Measurements from ENCODE around the gene CCDC80.

Gene CCDC80, protein sequence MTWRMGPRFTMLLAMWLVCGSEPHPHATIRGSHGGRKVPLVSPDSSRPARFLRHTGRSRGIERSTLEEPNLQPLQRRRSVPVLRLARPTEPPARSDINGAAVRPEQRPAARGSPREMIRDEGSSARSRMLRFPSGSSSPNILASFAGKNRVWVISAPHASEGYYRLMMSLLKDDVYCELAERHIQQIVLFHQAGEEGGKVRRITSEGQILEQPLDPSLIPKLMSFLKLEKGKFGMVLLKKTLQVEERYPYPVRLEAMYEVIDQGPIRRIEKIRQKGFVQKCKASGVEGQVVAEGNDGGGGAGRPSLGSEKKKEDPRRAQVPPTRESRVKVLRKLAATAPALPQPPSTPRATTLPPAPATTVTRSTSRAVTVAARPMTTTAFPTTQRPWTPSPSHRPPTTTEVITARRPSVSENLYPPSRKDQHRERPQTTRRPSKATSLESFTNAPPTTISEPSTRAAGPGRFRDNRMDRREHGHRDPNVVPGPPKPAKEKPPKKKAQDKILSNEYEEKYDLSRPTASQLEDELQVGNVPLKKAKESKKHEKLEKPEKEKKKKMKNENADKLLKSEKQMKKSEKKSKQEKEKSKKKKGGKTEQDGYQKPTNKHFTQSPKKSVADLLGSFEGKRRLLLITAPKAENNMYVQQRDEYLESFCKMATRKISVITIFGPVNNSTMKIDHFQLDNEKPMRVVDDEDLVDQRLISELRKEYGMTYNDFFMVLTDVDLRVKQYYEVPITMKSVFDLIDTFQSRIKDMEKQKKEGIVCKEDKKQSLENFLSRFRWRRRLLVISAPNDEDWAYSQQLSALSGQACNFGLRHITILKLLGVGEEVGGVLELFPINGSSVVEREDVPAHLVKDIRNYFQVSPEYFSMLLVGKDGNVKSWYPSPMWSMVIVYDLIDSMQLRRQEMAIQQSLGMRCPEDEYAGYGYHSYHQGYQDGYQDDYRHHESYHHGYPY

DNA sequence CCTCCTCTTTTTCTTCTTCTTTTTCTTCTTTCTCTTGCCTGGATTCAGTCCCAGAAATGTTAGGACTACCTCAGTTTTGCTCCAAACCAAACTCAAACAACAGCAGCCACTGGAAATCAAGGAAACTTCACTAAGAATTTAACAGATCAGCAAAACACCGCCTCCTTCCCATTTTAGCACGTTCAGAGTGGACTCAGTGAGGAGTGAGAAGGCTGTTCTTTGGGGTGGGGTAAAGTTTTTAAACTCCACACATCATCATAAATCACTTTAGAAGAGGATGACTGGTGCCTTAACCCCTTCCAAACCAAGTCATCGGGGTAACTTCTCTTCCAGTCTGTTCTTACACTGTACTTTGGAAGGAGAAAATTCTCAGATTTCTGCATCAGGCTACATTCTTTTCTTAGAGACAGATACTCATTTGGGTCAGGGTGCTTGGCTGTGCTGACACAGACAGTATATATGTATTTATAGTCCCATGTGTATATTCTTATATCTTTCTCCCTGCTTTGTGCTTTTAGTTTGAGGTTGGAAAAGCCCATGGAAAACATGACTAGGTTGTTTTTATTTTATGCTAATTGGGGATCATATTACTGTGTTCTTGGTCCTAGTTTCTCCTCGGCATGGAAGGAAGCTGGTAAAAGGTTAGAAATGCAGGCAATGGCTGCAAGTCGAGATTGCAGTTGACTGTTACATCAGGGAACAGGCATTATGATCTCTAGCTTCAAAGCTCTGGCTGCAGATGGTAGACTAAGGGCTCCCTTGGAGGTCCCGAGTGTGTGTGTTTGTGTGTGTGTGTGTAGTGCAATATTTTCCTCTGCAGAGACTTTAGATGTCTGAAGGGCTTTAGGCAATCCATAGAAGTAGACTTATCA is at the start of gene CCDC80:
Gene CCDC80, minus strand, starts transcription at position 214 of the 872 bp plus-strand sequence. CDS start 1,238 bp downstream, outside the sequence.
- peak; percentile 95 for DNase-seq

DNA sequence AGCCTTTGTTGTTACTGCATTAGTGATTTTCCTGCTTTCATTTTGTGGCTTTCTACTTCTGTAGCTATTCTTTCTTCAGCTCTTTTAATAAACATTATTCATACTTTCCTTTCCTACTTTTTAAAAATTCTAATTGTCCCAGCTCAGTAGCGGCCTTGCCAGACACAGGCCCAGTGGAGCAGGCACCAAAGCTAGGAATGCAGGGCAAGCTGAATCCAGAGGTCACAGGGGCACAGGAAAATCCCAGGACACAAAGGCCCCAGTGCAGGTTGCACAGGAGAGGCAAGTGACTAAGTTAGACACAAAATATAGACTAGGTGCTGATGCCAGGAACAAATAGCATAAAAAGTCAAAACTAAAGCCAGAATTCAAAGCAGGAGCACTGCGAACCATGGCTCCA is 49.0 kb upstream of the CCDC80 start:
- DNase-seq: no peak

DNA sequence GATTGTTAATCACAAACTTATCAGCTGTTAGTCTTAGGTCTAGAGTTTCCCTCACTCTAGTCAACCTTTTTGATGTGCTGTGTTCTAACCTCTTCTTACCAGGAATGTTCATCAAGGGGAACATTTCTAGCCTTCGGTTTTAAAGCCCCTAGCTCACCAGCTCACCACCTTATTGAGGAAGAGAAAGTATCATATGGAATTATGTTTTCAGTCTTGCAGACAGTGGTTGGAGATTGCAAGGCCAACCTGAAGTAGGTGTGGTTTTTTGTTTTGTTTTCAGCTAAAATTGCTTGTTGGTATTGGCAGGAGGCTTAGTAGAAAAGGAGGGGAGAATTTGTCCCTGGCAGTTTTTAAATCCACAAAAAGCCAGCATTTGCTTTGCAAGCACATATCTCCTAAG is 48.4 kb upstream of the CCDC80 start:
- no peak for DNase-seq

DNA sequence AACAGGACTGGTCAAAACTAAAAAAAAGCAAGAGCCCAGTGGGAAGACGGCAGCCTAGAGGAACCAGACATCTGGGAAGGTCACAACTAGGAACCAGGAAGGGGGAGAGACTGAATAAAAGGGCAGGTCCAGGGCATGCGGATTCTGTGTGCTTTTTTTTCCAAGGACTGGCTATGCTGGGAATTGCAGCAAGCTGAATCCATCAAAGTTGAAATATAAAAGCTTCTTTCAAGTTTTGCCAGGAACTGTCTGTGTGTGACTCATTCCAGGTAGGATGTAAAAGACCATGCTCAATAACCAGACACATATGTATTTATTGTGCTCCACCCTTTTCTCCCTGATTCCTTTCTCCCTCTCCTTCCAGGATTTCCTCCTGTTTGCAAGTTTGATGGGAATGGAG is 47.9 kb upstream of the CCDC80 start:
- DNase-seq: peak; percentile 41

DNA sequence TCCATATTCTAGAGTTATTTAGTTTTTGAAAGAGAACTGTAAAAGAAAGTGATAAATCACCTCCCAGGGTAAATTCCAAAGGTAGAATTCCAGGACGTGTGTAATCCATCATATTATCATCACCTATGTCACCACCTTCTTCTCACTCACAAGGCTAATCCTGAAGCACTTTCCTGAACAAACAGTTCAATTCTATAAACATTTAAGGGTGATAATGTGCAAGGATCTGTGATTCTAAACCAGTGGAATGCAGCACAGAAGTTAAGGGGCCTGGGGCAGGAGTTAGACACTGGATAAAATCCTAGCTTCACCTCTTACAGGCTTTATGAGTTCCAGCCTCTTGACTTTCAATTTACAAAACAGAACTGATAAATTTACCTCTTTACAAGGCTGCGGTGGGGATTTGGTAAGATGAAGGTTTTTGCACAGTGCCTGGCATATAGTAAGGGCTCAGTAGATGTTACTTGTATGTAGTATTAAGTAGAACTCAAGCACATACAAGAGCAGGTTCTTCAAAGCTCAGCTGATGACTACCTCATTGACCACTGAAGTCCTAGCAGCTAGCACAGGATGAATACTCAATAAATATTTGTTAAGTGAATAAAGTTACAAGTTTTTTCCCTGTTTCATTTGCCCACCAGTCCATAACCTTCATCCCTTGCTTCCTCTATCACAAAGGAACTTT is 47.3 kb upstream of the CCDC80 start:
- peak; percentile 90 for DNase-seq

DNA sequence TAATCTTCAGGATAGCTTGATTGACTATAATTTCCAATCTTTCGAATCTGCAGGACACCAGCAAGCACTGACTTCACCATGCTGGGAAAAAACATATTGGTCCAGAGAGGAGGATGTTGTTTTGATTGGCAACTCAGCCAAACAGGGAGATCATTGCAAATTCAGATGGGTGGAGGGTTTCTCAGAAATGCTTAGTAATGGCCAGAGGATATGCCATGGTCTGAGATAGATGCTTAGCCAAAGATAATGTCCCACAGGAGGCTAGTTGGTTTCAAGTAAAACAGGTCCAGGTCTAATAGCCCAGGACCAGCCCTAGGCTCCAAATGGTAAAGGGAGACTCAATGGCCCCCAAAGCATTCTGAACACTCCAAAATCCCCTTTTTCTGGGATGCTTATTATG is 46.7 kb upstream of the CCDC80 start:
- peak; percentile 55 for DNase-seq

DNA sequence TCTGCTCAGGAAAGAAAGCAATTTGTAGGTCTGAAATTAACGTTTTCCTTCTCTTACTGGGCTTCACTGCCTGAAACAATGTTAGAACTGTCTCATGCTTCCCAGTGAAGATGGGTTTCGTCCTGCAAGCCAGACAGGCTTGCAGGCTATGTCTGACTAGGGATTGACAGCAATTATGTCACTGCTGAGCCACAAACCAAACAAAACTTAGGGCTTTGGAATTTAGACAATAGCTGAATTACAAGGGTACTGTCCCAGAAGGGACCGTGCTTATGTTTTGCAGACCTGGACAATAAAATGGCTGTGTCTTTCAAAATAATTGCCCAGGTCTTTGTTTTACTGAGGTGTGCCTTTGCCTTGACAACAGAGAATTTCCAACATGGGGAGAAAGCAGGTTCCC is 46.3 kb upstream of the CCDC80 start:
- no peak for DNase-seq

DNA sequence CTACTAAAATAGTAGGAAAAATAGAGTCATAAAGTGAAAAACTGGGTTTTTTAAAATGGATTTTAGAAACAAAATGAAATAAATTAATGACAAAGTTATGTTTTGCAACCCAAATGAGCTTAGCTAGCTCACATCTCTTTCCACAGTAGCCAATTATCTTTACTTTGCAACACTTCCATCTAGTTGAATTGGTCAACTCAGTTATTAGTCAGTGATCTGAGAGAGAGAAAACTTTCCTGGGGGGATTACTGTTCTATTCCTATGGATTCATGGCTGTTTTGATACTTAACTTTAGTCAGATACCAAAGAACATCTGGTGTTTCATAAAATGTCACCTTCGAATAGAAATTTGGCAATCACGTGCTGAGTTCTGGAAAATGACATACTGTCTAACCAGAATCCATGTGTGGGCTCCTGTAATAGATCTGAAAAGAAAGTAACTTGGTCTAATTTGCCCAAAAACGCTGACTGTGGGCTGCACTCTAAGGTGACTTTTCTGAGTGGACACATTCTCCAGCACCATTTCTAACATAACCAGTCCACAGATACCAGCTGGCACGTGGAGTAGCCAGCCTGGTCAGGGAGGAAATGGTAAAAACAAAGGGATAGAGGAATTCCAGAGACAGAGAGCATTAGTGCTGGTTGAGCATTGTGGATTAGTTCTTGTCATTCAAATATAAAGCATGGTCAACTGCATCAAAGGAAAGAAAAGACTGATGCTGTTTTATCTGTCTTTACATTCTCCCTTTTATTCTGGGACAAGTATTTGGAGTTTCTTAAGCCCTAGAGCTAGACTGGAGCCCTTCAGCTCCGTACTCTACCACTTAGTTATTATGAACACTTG is 45.2 kb upstream of the CCDC80 start:
- peak; percentile 54 for DNase-seq

DNA sequence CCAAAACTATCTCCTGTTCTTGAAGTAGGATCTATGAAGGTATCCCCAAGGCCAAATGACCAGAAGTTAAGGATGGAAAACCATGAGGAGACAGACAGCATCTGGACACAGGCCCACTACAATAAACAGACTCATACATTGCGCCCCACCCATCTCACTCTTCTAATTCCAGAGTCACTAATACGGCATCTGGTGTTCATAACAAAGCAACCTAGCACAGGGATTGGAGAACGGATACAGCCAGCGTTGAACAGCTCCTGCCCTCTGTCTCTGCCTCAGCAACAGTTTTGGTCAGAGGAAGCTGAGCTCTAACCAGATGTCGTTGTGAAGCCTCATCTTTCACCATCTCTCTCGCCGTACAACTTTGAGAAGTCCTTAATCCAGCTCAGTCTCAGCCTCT is 44.5 kb upstream of the CCDC80 start:
- peak; percentile 95 for DNase-seq

DNA sequence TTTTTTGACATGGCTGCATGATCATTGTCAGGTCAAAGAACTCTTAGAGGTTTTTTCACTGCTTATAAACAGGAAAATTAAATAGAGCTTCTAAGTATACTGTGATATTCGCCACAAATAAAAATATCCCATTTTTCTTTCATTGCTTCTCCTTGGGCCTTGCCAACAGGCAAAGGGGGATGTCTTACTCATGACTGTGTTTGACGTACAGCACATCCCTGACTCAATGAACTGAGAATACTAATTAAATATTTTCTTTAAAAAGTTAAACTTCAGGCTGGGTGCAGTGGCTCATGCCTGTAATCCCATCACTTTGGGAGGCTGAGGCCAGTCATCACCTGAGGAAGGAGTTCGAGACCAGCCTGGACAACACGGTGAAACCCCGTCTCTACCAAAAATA is 41.4 kb upstream of the CCDC80 start:
- peak; percentile 63 for DNase-seq

DNA sequence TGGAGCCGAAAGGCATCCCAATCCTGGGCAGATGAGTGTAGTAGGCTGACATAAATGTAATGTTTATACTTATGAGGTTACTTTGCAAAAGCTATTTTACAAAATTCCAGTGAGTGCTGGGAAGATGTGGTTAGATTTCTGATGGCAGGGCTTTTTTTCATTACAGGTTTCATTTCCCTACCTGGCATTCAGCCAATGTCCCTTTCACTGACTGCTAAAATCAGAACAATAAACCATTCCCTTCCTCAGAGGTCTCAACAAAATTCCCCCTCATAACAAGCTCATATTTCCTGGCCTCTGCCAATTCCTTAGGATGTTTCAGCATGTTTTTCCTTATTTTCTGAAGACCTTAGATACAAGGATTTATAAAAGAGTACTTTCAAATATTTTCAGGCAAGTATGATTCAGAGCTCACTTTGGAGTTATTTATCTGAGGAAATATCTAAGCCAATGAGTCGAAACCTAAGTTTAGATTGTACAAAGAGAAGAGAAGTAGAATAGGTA is 40.9 kb upstream of the CCDC80 start:
- DNase-seq: peak; percentile 98

DNA sequence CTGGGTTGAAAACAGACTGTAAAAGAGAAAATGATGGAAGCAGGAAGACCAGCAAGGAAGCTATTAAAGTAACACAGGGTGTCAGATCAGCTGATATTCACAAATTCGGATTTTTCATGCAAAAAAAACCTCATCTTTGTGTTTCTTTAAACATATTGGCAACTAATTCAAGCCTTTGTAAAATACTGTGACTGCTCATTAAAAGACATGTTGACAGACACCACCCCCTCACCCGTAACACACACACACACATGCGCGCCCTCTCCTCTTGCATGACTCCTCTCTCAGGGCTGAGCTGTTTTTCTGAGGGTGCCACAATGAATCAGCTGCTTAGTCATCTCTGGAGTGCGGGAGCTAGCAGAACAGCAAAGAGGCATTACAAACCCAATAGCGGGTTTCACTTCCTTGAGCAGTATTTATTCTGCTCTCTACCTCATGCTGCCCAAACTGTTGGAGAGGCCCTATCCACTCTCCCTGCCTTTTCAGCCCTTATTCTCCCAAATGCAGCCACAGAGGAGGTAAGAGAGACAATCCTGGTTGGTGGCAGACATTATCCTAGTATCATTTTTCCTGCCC is 35.8 kb upstream of the CCDC80 start:
- DNase-seq: peak; percentile 99

DNA sequence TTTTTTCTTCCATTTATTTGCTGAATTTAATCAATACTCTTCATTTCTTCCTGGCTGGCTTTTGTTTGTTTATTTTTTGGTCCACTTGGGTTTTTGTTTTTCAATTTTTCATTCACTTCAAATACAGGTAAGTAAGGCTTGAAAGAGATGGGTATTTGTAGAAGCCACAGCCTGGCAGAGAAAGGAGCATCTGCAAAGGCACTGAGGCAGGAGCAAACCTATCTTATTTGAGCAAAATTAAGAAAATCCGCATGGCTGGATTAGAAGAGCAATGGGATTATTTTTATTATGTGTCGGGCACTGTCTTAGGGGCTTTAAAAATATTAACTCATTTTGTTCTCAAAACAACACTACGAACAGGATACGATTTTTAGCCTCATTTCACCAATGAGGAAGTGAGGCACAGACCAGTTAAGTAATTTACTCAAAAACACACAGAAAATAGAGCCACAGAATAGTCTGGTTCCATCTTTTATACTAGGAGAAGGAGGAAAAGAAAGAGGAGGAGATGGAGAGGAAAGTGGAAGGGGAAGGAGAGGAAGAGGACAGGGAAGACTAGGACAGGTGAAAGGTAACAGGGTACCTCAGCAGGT is 35.1 kb upstream of the CCDC80 start:
- no peak for DNase-seq

DNA sequence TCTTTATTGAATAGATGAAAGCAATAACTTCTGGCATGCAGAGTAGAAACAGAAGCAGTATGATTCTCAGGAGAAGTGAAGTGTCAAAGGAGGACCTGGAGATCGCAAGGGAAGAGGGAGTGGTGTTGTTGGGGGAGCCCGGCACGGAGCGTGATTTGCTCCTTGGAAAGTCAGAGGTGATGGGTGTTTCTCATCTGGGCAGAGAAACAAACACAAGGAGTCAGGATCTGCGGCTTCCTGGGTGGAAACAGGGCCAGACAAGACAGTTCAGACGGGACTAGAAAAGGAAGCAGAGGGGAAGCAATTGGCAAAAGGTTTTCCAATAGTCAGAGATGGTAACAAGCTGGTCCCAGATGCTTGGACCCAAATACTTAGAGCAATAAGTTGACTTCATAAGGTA is 34.4 kb upstream of the CCDC80 start:
- no peak for DNase-seq

DNA sequence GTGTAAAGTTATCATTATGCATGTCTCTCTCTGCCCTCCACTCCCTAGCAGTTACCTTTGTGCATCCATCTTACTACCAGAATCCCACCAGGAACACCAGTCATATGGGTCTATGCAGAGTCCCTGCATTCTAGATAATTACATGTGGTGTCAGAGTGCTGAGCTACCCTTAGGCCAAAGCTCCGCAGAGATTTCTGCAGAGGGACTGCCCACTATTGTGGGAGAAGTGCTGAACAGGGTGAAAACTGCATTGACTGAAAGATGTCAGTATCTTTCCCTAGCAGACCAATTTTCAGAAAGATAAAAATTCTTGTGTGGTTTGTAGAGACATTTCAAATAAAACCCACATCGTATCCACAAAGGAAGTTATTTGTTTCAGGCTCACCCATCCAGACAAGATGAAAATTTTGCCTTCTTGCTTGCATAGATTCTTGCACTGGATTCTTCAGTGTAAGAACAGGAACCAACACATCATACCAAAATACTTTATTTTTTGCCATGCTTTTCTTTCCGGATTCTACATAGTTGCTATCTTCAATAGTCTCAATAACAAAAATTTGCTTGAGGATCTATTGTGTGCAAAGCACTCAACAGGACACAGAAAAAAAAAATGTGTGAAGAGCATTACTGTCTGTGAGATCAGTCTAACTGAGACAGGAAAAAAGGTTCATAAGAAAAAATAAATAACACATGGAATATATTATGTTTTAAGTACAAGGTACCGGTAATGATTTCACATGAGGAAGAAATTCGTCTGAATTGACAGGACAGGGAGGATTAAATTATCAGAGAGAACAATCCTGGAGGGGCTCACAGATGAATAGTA is 32.0 kb upstream of the CCDC80 start:
- no peak for DNase-seq

DNA sequence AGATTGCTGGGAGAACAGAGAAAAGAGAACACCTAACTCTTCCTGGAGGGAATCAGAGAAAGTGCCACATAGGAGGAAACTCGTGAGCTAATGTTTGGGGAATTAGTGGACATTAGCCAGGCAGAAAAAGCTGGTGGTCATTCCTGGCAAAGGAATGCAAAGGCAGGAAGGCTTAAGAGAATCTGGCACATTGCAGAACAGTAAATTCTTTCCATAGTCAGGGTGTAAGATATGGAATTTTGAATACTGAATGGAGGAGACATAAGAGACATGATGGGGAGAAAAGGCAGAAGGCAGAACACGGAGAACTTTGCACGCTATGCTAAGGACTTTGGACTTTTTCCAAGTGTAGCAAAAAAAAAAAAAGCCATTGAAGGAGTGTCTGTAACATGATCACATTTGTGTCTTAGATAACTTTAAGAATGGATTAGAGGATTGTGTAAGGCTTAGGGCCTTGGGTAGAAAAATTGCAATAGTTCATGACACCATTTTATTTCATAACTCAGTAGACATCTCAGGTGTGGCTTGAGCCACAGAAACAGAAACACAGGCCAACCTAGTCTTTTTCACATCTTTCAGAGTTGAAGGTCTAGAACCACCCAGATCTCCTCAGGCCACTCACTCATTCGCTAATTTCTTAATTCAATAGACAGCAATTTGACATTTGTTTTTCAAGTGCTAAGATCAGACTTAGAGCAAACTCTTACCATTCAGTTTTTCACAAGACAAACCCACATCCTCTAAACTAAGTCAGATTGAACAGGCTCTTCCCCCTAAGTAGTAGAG is 31.2 kb upstream of the CCDC80 start:
- DNase-seq: peak; percentile 99

DNA sequence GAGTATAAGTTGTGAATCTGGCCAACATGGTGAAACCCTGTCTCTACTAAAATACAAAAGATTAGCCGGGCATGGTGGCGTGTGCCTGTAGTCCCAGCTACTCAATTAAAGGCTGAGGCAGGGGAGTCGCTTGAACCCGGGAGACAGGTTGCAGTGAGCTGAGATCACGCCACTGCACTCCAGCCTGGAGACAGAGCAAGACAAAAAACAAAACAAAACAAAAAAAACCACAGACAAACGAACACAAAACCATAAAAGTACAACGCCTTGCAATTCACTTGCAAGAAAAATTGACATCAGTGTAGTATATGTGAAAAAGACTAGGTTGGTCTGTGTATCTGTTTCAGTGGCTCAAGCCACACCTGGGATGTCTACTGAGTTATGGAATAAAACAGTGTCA is 29.9 kb upstream of the CCDC80 start:
- no peak for DNase-seq

DNA sequence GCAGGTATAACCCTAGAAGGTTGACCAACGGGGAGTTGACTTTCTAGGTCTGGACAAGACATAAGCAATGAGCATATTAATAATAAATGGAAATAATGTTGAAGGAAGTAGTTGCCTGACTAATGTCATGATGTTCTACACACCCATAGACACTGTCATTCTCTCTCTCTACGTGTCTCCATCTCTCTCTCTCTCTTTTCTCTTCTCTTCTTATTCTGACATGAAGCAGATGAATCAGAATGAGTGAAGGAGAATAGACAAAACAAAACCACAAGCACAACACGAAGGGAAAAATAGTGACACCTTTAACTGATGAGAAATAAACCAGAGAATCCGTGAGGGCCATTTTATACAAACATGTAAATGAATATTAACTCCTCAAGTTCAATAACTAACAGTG is 26.7 kb upstream of the CCDC80 start:
- DNase-seq: no peak

Measured in fibroblast of skin of right quadriceps (primary cell).